Progenitor cell of endocrine pancreas (in vitro differentiated cells): Measurements from ENCODE around the gene ZNF444. TPM values are rescaled to one million over a fixed set of nuclear protein-coding genes. Genes with fewer than 3 reads are reported as not detected.

Experiments
- DNase-seq: peaks from one replicate; pipeline ENCODE4 v3.0.0; 2021; ENCODE audit warnings: low spot score; ENCODE audit not compliant: unreplicated experiment
- H3K27ac Mint-ChIP-seq: 2 replicates; pipeline ENCODE4 v1.8.0; 2021; ENCODE audit warnings: mild to moderate bottlenecking, moderate library complexity, mixed read lengths
- H3K27me3 Mint-ChIP-seq: 2 replicates; pipeline ENCODE4 v1.8.0; 2021; ENCODE audit warnings: mixed read lengths
- H3K36me3 Mint-ChIP-seq: 2 replicates; pipeline ENCODE4 v1.8.0; 2022; ENCODE audit warnings: mixed read lengths; ENCODE audit not compliant: insufficient read depth
- H3K4me1 Mint-ChIP-seq: 2 replicates; pipeline ENCODE4 v1.8.0; 2021; ENCODE audit warnings: low read depth, mixed read lengths
- H3K4me3 Mint-ChIP-seq: 2 replicates; pipeline ENCODE4 v1.8.0; 2021; ENCODE audit warnings: low read depth, mild to moderate bottlenecking, moderate library complexity, mixed read lengths
- H3K9me3 Mint-ChIP-seq: 2 replicates; pipeline ENCODE4 v1.8.0; 2021; ENCODE audit warnings: low read depth, mixed read lengths
- CTCF ChIP-seq: fragments of 200-600 bp; sonication (generic); IDR thresholded peaks from one replicate; pipeline ENCODE4 v1.5.0; 2021; ENCODE audit warnings: antibody characterized with exemption, mild to moderate bottlenecking; ENCODE audit not compliant: unreplicated experiment
- total RNA-seq: library from RNA; stranded (reverse); gene quantifications from 2 replicates; pipeline ENCODE4 v1.2.1, GENCODE V29; 2021

The ZNF444 gene
- total RNA-seq, 1 donor from 2014 or later, result 132 TPM

GRCh38 chr19:56156768-56157167 is 15.7 kb downstream of the ZNF444 start:
- H3K9me3 Mint-ChIP-seq, result no peaks in the 10 kb centered on the region
- no peak for DNase-seq
- H3K4me1 Mint-ChIP-seq, result peaks cover 4% of the 10 kb centered on the region
- H3K4me3 Mint-ChIP-seq, result no peak overlapping the region
- H3K36me3 Mint-ChIP-seq, result peaks cover 18% of the 10 kb centered on the region
- H3K27me3 Mint-ChIP-seq, result no peaks in the 10 kb centered on the region
- H3K27ac Mint-ChIP-seq, result no peak overlapping the region
- no peak for TF ChIP-seq CTCF

GRCh38 chr19:56158170-56158757 is 17.2 kb downstream of the ZNF444 start:
- Mint-ChIP-seq H3K27me3 (no peaks in the 10 kb centered on the region), H3K9me3 (no peaks in the 10 kb centered on the region), H3K4me3 (no peak overlapping the region), H3K4me1 (peaks cover 2% of the 10 kb centered on the region), H3K27ac (peak overlapping the region; percentile 56), H3K36me3 (peaks cover 15% of the 10 kb centered on the region)
- TF ChIP-seq CTCF, result no peak
- no peak for DNase-seq

GRCh38 chr19:56159009-56159559 is 18.0 kb downstream of the ZNF444 start:
- no peaks in the 10 kb centered on the region for H3K27me3 Mint-ChIP-seq
- H3K36me3 Mint-ChIP-seq, result peaks cover 15% of the 10 kb centered on the region
- no peak overlapping the region for H3K4me3 Mint-ChIP-seq
- TF ChIP-seq CTCF, result no peak
- no peak for DNase-seq
- no peaks in the 10 kb centered on the region for H3K9me3 Mint-ChIP-seq
- H3K27ac Mint-ChIP-seq, result peak overlapping the region; percentile 73
- no peaks in the 10 kb centered on the region for H3K4me1 Mint-ChIP-seq

- no peak for TF ChIP-seq CTCF
- no peak overlapping the region for H3K4me3 Mint-ChIP-seq
- no peaks in the 10 kb centered on the region for H3K27me3 Mint-ChIP-seq
- no peak for DNase-seq
- H3K9me3 Mint-ChIP-seq, result no peaks in the 10 kb centered on the region
- peaks cover 15% of the 10 kb centered on the region for H3K36me3 Mint-ChIP-seq
- no peaks in the 10 kb centered on the region for H3K4me1 Mint-ChIP-seq
- H3K27ac Mint-ChIP-seq, result no peak overlapping the region
Measured at GRCh38 chr19:56159622-56160271, 18.7 kb downstream of the ZNF444 start.

- DNase-seq, result no peak
Measured at GRCh38 chr19:56161534-56161933, 20.4 kb downstream of the ZNF444 start.

More at GRCh38 chr19:56161534-56161933, 20.4 kb downstream of the ZNF444 start:
- Mint-ChIP-seq H3K4me3 (no peak overlapping the region), H3K36me3 (peaks cover 9% of the 10 kb centered on the region), H3K27ac (no peak overlapping the region), H3K9me3 (no peaks in the 10 kb centered on the region), H3K4me1 (no peaks in the 10 kb centered on the region), H3K27me3 (no peaks in the 10 kb centered on the region)
- no peak for TF ChIP-seq CTCF
